Measurements from ENCODE around the gene CYS1. TPM values are rescaled to one million over a fixed set of nuclear protein-coding genes. Genes with fewer than 3 reads are reported as not detected.

CYS1 gene
- total RNA-seq, 1 donor from 2014 or later, result 13.5 TPM

GRCh38 chr2:10054976-10055375 lies 25.2 kb downstream of the CYS1 start:
- no peak for TF ChIP-seq POLR2AphosphoS5 (IDR thresholded peaks at IDR 0.05; ENCODE audit: insufficient read depth in 1 of 2, low read depth in 1 of 2)
- Histone ChIP-seq H3K27ac (no peak overlapping the region), H3K4me3 (no peak overlapping the region), H3K27me3 (no peaks in the 10 kb centered on the region), H3K4me1 (peaks cover 42% of the 10 kb centered on the region), H3K9me3 (no peaks in the 10 kb centered on the region), H3K36me3 (peaks cover 0 to 32% of the 10 kb centered on the region in 2 donors)
- intact Hi-C loops (cut with DNase I), result no loop called here
- no peak for DNase-seq (ENCODE audit: extremely low spot score in 2 of 2)

- no peak overlapping the region for H3K4me3 ChIP-seq
- no peaks in the 10 kb centered on the region for H3K27me3 ChIP-seq
- H3K36me3 ChIP-seq, result peaks cover 0 to 37% of the 10 kb centered on the region in 2 donors
- no peak for TF ChIP-seq POLR2AphosphoS5 (IDR thresholded peaks at IDR 0.05; ENCODE audit: insufficient read depth in 1 of 2, low read depth in 1 of 2)
- no peak for TF ChIP-seq POLR2A (IDR thresholded peaks at IDR 0.05)
- TF ChIP-seq CTCF (IDR thresholded peaks at IDR 0.05), result no peak
- no peak overlapping the region for H3K27ac ChIP-seq
- DNase-seq (ENCODE audit: extremely low spot score in 2 of 2), result no peak
- intact Hi-C loops (cut with DNase I), result no loop called here
- no peaks in the 10 kb centered on the region for H3K9me3 ChIP-seq
- H3K4me1 ChIP-seq, result peaks cover 47% of the 10 kb centered on the region
These were observed 25.8 kb downstream of the CYS1 start for GRCh38 chr2:10054424-10054823.

- H3K27ac ChIP-seq, result no peak overlapping the region
- no peak for DNase-seq (ENCODE audit: extremely low spot score in 2 of 2)
- TF ChIP-seq CTCF (IDR thresholded peaks at IDR 0.05), result no peak
- no peak for TF ChIP-seq POLR2AphosphoS5 (IDR thresholded peaks at IDR 0.05; ENCODE audit: insufficient read depth in 1 of 2, low read depth in 1 of 2)
- TF ChIP-seq POLR2A (IDR thresholded peaks at IDR 0.05), result no peak
- H3K9me3 ChIP-seq, result no peaks in the 10 kb centered on the region
- H3K27me3 ChIP-seq, result no peaks in the 10 kb centered on the region
- H3K36me3 ChIP-seq, result peaks cover 0 to 44% of the 10 kb centered on the region in 2 donors
- peaks cover 55% of the 10 kb centered on the region for H3K4me1 ChIP-seq
- intact Hi-C loops (cut with DNase I), result no loop called here
- no peak overlapping the region for H3K4me3 ChIP-seq
These were observed 26.9 kb downstream of the CYS1 start for GRCh38 chr2:10053351-10053750.

GRCh38 chr2:10052216-10052615 lies 28.0 kb downstream of the CYS1 start:
- H3K4me1 ChIP-seq, result peaks cover 58% of the 10 kb centered on the region
- peaks cover 0 to 54% of the 10 kb centered on the region in 2 donors for H3K36me3 ChIP-seq
- intact Hi-C loops (cut with DNase I), result no loop called here

GRCh38 chr2:10048501-10049171 lies 31.6 kb downstream of the CYS1 start:
- intact Hi-C loops (cut with DNase I), result loop anchor here (5.0 kb wide), 1 partner anchor 236 kb away; no protein-coding TSS in a partner anchor
- peaks cover 66% of the 10 kb centered on the region for H3K4me1 ChIP-seq

More at GRCh38 chr2:10052216-10052615, 28.0 kb downstream of the CYS1 start:
- no peaks in the 10 kb centered on the region for H3K9me3 ChIP-seq
- no peak overlapping the region for H3K27ac ChIP-seq
- H3K4me3 ChIP-seq, result no peak overlapping the region
- H3K27me3 ChIP-seq, result no peaks in the 10 kb centered on the region
- no peak for DNase-seq (ENCODE audit: extremely low spot score in 2 of 2)
- TF ChIP-seq POLR2AphosphoS5 (IDR thresholded peaks at IDR 0.05; ENCODE audit: insufficient read depth in 1 of 2, low read depth in 1 of 2) (no peak), CTCF (IDR thresholded peaks at IDR 0.05) (no peak), POLR2A (IDR thresholded peaks at IDR 0.05) (no peak)

More at GRCh38 chr2:10048501-10049171, 31.6 kb downstream of the CYS1 start:
- TF ChIP-seq POLR2A (IDR thresholded peaks at IDR 0.05) (no peak), CTCF (IDR thresholded peaks at IDR 0.05) (peak; percentile 32 to 53 (median 49)), POLR2AphosphoS5 (IDR thresholded peaks at IDR 0.05; ENCODE audit: insufficient read depth in 1 of 2, low read depth in 1 of 2) (peak in 1 of 2 donors; percentile 54)
- H3K36me3 ChIP-seq, result peaks cover 0 to 62% of the 10 kb centered on the region in 2 donors
- H3K4me3 ChIP-seq, result no peak overlapping the region
- DNase-seq (ENCODE audit: extremely low spot score in 2 of 2), result no peak
- H3K9me3 ChIP-seq, result no peaks in the 10 kb centered on the region
- no peaks in the 10 kb centered on the region for H3K27me3 ChIP-seq
- H3K27ac ChIP-seq, result peak overlapping the region; percentile 97
